NCI-H2227 (cell line): ENCODE measurements around the gene RAB24.
"Not testable (repeated sequence)": the region's sequence is repeated elsewhere in the genome, so short reads cannot be mapped to it uniquely, and the experiment has no call there.

ENCODE experiments used
- DNase-seq: peaks from one replicate; lab custom pipeline; 2025; ENCODE audit not compliant: unreplicated experiment; lab: John Stamatoyannopoulos, UW

The RAB24 gene

DNA sequence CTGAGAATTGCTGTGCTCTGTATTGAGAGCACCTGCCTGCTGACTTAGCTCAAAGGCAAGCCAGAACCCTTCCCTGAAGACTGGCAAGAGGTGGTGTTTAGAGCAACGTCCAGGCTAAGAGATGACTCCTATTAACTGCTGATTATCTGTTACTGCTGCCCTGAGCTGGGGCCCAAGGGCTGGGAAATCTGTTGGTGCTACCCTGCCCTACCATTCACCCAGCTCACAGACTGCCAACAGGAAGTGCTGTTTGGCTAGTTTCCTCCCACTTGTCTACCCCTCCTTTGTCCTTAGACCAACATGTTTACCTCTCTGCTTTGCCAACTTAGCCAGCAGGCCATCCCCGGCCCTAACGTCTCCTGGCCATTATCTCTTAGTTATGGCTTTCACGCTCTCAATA, 6.9 kb downstream of the RAB24 start:
- DNase-seq: no peak

DNA sequence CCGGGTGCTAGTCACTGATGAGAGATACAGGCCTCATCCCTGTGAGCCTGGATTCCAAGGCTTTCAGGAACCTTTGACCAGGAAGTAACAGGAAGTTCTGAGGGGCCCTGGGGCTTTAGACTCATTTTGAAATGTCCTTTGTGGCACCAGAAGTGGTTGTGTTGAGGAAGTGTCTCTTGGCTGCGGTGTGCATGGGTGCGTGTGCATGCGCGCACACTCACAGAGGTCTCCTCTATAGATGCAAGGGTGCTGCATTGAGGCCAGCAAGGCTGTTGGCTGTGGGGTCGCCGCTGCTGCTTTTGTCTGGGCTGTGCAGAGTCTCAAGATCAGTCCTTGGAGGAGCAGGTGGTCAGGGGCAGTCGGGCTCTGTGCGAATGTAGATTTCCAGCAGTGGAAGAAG, 7.6 kb downstream of the RAB24 start:
- DNase-seq: no peak

DNA sequence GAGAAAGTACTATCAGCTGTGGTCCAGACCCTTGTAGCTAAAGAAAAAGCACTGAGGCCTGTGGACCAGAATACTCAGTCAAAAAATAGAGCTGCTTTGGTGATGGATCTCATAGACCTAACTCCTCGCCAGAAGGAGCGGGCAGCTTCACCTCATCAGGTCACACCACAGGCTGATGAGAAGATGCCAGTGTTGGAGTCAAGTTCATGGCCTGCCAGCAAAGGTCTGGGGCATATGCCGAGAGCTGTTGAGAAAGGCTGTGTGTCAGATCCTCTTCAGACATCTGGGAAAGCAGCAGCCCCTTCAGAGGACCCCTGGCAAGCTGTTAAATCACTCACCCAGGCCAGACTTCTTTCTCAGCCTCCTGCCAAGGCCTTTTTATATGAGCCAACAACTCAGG, 8.9 kb downstream of the RAB24 start:
- DNase-seq: no peak

DNA sequence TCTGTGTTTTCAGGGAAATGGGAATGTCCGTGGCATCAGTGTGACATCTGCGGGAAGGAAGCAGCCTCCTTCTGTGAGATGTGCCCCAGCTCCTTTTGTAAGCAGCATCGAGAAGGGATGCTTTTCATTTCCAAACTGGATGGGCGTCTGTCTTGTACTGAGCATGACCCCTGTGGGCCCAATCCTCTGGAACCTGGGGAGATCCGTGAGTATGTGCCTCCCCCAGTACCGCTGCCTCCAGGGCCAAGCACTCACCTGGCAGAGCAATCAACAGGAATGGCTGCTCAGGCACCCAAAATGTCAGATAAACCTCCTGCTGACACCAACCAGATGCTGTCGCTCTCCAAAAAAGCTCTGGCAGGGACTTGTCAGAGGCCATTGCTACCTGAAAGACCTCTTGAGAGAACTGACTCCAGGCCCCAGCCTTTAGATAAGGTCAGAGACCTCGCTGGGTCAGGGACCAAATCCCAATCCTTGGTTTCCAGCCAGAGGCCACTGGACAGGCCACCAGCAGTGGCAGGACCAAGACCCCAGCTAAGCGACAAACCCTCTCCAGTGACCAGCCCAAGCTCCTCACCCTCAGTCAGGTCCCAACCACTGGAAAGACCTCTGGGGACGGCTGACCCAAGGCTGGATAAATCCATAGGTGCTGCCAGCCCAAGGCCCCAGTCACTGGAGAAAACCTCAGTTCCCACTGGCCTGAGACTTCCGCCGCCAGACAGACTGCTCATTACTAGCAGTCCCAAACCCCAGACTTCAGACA, 9.5 kb downstream of the RAB24 start:
- no peak for DNase-seq

DNA sequence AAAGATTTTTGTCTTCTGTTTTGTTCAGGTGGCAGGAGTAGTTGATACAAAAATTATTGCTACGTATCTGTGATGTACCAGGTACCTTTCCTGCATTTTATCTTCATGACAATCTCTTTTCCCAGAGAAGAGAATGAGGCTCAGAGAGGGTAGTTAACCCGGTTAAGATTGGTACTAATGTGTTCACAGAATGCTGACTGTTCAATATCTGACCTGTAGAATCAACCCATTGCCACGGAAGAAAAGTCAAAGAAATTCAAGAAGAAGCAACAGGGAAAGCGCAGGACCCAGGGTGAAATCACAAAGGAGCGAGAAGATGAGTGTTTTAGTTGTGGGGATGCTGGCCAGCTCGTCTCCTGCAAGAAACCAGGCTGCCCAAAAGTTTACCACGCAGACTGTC, 11.8 kb downstream of the RAB24 start:
- no peak for DNase-seq

DNA sequence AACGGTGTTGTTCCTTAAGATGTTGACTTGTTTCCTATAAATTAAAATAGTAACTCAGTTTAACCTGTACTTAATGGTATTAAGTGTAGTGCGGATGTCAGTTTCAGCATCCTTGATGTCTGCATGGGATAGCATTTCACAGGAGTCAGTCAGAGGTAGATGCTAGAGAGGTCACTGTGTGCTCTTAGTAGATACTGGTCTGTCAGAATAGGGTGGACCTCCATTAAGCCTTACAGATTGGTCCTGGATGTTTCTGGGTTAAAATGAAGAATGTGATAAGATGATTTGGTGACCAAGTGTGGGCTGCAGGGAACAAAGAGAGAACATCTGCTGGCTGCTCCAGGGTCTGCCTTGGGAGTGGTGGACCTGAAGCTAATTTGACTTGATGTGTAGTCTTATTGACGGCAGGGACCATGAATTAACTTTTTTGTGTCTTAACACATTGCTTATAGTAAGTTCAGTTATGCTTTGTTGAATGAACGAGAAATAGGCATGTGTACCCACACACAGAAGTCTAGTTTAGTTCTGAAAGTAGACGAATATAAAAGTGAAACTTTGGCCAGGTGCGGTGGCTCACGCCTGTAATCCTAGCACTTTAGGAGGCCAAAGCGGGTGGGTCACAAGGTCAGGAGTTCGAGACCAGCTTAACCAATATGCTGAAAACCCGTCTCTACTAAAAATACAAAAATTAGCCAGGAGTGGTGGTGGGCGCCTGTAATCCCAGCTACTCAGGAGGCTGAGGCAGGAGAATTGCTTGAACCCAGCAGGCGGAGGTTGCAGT, 12.5 kb downstream of the RAB24 start:
- DNase-seq: no peak

DNA sequence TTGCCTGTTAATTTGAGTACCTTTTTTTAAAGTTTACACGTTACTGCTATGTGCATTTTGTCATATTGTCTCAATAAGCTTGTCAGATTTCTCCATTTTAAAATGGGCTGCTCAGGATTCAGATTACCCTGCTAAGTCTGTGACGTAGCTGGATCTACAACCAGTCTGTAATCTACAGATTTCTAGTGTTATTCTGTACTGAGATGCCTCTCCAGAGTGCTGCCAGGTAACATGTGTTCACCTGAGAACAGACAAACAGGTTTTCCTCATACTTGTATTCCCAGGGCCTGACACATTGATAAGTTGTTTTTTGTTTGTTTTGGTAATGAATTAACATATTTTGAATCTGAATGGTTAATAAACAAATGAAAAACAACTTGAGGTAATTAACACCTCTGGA, 15.3 kb downstream of the RAB24 start:
- DNase-seq: no peak

DNA sequence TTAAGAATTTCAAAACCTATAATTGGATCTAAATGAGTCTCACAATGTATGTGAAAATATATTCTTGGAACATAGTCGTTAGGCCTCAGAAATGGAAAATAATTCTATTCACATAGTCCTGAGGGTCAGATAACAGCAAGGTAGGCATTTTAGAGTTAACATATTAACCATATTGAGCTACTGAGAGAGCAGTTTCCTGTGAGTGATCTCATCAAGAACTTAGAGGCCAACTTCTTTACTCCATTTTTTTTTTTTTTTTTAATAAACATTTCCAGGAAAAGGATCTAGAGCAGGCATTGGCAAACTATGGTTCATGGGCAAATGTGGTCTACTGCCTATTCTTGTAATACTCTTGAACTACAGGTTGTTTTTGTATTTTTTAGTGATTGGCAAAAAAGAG, 26.6 kb downstream of the RAB24 start:
- no peak for DNase-seq

DNA sequence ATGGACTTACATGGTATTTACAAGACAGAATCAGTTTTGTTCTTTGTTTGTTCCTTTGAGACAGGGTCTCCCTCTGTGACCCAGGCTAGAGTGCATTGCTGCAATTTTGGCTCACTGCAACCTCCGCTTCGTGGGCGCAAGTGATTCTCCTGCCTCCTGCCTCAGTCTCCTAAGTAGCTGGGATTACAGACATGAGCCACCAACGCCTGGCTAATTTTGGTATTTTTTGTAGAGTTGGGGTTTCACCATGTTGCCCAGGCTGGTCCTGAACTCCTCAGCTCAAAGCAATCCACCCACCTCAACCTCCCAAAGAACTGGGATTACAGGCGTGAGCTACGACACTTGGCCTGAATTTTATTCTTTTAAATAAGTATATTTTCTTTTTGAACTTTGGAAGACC, 27.6 kb downstream of the RAB24 start:
- no peak for DNase-seq

DNA sequence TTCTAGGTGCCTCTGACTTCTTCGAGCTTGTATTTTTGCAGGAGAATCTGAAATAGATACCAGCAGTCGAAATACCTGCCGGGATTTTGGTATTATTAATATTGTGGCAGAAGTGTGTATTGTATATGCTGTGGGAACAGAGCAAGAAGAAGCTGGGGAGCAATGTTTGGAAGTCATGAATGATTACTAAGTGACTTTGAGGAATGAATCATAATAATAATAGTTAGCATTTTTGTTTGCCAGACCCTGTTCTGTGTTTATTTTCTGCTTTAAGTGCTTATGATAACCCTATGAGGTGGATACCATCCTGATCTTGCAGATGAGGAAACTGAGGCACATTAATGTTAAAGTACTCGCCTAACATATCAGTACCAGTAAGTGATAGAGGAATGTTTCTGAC, 32.4 kb downstream of the RAB24 start:
- no peak for DNase-seq

DNA sequence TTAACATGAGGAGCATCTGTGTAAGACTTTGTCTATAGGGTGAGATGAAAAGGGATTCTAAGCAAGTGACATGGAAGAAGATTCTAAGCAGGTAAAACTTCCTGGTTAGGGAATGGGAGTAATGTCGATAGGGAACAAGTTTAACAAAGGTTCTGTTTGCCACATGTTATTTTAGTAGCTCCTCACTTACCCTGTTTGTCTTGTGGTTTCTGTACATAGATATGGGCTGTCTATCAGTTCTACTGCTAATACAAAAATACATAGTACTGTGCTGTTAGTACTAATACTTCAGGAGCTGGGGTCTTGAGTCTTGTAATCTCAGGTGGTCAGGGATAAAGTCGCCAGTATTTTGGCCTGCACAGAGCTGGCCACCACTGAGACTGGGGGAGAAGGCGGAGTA, 32.9 kb downstream of the RAB24 start:
- no peak for DNase-seq

DNA sequence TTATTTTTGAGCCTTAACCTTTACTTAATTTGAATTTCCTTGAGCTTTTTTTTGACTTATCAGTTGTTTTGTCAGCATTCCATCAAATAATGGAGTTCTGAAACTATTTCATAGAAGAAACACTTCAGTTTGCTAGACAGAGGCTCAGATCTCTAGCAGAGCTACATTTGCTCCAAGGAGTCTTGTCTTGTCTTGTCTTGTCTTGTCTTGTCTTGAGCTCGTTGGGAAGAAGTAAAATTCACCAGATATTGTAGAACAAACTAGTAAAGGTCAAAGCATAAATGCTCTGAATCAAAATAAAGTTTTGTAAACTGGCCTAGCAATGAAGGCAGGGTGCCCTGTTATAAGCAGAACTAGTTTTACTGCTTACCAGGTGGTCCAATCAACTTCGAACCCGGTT, 33.5 kb downstream of the RAB24 start:
- no peak for DNase-seq

DNA sequence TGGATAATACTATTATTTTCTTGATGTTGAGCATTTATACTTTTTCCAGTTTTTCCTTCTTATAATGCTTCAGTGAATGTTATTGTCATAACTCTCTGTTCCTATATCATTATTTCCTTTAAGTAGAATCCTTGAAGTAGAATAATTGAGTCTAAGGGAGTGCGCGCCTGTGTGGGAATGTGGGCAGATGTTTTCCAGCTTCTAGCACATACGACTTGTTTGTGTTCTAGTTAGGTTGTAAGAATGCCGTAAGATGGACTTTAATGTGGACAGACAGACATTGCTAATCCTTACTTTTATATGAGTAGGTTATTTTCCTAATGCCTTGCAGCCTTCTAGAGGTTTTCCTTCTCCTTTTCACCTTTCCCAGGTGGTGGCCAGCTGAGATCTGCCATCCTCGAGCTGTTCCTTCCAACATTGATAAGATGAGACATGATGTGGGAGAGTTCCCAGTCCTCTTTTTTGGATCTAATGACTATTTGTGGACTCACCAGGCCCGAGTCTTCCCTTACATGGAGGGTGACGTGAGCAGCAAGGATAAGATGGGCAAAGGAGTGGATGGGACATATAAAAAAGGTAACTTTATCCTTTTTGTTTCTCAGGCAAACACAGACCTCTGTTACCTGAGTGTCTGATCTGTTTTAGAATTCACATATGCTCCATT, 34.2 kb downstream of the RAB24 start:
- no peak for DNase-seq

DNA sequence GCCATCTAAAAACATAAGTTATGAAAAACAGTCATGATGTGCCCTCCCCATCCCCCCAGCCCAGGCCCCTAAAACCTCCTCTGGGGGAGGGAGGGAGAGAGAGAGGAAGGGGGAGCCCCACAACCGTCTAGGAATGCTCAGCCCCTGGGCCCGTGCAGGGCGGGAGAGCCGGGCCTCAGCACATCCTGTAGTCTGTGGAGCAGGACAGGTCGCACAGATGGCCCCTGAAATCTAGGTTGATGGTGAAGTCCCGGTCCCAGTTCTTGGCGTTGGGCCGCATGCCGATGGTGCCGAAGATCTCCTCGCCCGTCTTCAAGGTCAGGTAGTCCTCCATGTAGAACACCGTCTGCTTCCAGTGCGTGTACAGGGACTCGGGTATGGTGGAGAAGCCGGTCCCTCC, 38.1 kb downstream of the RAB24 start:
- DNase-seq: no peak

DNA sequence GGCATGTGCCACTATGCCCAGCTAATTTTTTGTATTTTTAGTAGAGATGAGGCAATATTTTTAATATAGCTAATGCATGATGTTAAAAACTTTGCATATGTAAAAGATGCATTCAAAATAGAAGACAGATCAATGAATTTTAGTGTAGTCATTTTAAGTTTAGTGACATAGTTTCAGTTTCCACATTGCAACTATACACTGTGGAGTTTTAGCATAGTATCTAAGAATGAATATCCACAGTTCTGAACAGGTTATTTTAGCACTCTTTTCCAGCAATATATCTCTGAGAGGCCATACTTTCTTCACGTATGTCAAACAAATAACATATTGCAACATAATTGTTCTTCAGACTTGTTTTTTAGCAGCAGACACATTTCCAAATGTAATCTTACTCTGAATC, 39.3 kb downstream of the RAB24 start:
- DNase-seq: no peak

DNA sequence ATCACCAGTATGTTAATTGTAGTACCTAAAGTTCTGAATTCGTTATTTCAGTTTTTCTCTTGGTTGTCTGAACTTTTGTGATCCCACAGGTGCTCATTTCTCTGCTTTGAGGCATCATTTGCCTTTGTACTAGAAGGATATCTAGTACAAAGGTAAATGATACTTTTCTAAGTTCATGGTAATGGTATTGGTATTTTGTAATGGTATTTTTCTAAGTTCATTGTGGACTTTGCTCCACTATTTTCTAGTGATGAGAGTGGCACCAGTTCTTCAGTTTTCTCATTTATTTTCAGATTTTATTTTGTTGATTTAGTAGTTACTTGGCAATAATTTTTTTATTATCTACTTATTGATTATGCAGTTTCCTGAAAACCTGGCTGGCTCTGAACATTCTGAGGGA, 42.0 kb downstream of the RAB24 start:
- DNase-seq: no peak

DNA sequence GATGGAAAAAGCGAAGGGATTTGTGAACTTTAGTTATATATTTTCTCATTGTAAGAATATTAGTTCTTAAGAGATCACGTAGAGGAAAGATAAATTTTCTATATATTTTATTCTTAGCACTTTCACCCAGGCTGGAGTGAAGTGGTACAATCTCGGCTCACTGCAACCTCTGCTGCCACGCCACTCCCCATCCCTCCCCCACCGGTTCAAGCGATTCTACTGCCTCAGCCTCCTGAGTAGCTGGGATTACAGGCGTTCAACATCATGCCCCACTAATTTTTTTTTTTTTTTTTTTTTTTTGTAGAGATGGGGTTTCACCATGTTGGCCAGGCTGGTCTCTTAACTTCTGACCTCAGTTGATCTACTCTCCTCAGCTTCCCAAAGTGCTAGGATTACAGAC, 42.6 kb downstream of the RAB24 start:
- no peak for DNase-seq

DNA sequence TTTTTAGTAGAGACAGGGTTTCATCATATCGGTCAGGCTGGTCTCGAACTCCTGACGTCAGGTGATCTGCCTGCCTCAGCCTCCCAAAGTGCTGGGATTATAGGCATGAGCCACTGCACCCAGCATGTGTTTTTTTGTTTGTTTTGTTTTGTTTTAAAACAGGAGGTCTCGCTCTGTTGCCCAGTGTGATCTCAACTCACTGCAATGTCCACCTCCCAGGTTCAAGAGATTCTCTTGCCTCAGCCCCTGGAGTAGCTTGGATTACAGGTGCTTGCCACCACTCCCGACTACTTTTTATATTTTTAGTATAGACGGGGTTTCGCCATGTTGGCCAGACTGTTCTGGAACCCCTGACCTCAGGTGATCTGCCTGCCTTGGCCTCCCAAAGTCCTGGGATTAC, 44.8 kb downstream of the RAB24 start:
- not testable (repeated sequence) for DNase-seq

DNA sequence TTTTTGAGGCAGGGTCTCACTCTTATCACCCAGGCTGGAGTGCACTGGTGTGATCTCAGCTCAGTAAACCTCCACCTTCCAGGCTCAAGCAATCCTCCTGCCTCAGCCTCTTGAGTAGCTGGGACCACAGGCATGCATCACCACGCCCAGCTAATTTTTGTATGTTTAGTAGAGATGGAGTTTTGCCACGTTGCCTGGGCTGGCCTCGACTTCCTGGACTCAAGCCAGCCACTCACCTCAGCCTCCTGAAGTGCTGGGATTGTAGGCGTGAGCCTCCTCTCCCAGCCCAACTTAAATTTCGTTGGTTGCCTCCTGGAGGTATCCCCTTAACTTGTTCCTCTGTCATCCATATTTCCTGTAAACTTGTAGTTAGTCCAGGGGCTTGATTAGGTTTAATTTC, 47.2 kb downstream of the RAB24 start:
- no peak for DNase-seq

DNA sequence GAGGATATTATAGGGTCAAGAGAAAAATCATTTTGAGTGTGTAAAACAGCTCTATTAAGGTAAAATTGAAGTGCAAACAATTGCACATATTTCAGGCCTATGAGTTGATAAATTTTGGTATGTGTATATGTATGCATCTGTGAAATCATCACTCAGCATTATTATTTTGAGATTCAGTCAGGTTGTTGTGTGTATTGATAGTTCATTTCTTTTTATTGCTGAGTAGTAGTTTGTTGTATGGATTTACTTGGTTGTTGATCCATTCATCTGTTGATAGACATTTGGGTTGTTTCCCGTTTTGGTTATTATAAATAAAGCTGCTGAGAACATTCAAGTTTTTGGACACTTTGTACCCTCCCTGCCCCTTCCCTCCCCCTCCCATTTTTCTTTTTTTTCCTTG, 50.3 kb downstream of the RAB24 start:
- DNase-seq: no peak
